Stimulated activated naive CD8-positive, alpha-beta T cell treated with anti-CD3 and anti-CD28 coated beads, Interleukin-15, Interleukin-2, amounts not matched to agents 100 ng/mL and 50 ng/mL, for 24 hours (primary cell): ENCODE results near the gene NOXA1.
A peak's percentile ranks its signal among the peaks of the same experiment; 100 is the strongest.

ENCODE experiments used
- H3K27ac Mint-ChIP-seq: one replicate; pipeline ENCODE4 v1.8.0; 2021; ENCODE audit warnings: mild to moderate bottlenecking, mixed read lengths
- H3K27me3 Mint-ChIP-seq: one replicate; pipeline ENCODE4 v1.8.0; 2021; ENCODE audit warnings: mixed read lengths
- H3K36me3 Mint-ChIP-seq: one replicate; pipeline ENCODE4 v1.8.0; 2021; ENCODE audit warnings: low read depth, mixed read lengths
- H3K4me1 Mint-ChIP-seq: one replicate; pipeline ENCODE4 v1.8.0; 2021; ENCODE audit warnings: low read depth, mixed read lengths
- H3K4me3 Mint-ChIP-seq: one replicate; pipeline ENCODE4 v1.8.0; 2021; ENCODE audit warnings: mild to moderate bottlenecking, mixed read lengths
- H3K9me3 Mint-ChIP-seq: one replicate; pipeline ENCODE4 v1.8.0; 2021; ENCODE audit warnings: mixed read lengths

The NOXA1 gene

GRCh38 chr9:137435381-137435891 lies 12.2 kb downstream of the NOXA1 start:
- Mint-ChIP-seq H3K4me3 (no peak overlapping the region), H3K9me3 (no peaks in the 10 kb centered on the region), H3K27me3 (no peaks in the 10 kb centered on the region), H3K36me3 (no peaks in the 10 kb centered on the region), H3K27ac (no peak overlapping the region), H3K4me1 (no peaks in the 10 kb centered on the region)

GRCh38 chr9:137435980-137436760 lies 13.0 kb downstream of the NOXA1 start:
- H3K27ac Mint-ChIP-seq, result no peak overlapping the region
- no peaks in the 10 kb centered on the region for H3K4me1 Mint-ChIP-seq
- H3K36me3 Mint-ChIP-seq, result no peaks in the 10 kb centered on the region
- no peaks in the 10 kb centered on the region for H3K9me3 Mint-ChIP-seq
- H3K27me3 Mint-ChIP-seq, result no peaks in the 10 kb centered on the region
- H3K4me3 Mint-ChIP-seq, result no peak overlapping the region

GRCh38 chr9:137436761-137437600 lies 13.8 kb downstream of the NOXA1 start:
- H3K4me3 Mint-ChIP-seq, result no peak overlapping the region
- peaks cover 2% of the 10 kb centered on the region for H3K4me1 Mint-ChIP-seq
- H3K36me3 Mint-ChIP-seq, result no peaks in the 10 kb centered on the region
- no peaks in the 10 kb centered on the region for H3K9me3 Mint-ChIP-seq
- peaks cover 3% of the 10 kb centered on the region for H3K27me3 Mint-ChIP-seq
- no peak overlapping the region for H3K27ac Mint-ChIP-seq

- H3K27me3 Mint-ChIP-seq, result peaks cover 11% of the 10 kb centered on the region
- H3K27ac Mint-ChIP-seq, result no peak overlapping the region
- no peaks in the 10 kb centered on the region for H3K9me3 Mint-ChIP-seq
- H3K36me3 Mint-ChIP-seq, result no peaks in the 10 kb centered on the region
- no peak overlapping the region for H3K4me3 Mint-ChIP-seq
- H3K4me1 Mint-ChIP-seq, result peaks cover 3% of the 10 kb centered on the region
Observed at GRCh38 chr9:137437691-137438590, 14.7 kb downstream of the NOXA1 start.

GRCh38 chr9:137438591-137439157 lies 15.5 kb downstream of the NOXA1 start:
- Mint-ChIP-seq H3K4me1 (peaks cover 3% of the 10 kb centered on the region), H3K27me3 (peaks cover 16% of the 10 kb centered on the region), H3K27ac (no peak overlapping the region), H3K36me3 (no peaks in the 10 kb centered on the region), H3K9me3 (no peaks in the 10 kb centered on the region), H3K4me3 (no peak overlapping the region)

GRCh38 chr9:137439158-137439714 lies 16.0 kb downstream of the NOXA1 start:
- Mint-ChIP-seq H3K36me3 (no peaks in the 10 kb centered on the region), H3K4me1 (peaks cover 3% of the 10 kb centered on the region), H3K27ac (no peak overlapping the region), H3K4me3 (no peak overlapping the region), H3K27me3 (peaks cover 17% of the 10 kb centered on the region), H3K9me3 (no peaks in the 10 kb centered on the region)

GRCh38 chr9:137441289-137441934 lies 18.2 kb downstream of the NOXA1 start, which contains the start of gene ENTPD8:
ENTPD8 (minus strand) TSS chr9:137441357; CDS start chr9:137438285, 3,072 bp downstream.
- Mint-ChIP-seq H3K27ac (no peak within 1 kb of the TSS), H3K4me3 (peak within 1 kb of the TSS; percentile 75), H3K27me3 (peaks cover 17% of the 10 kb centered on the region)

GRCh38 chr9:137441935-137442321 lies 18.7 kb downstream of the NOXA1 start:
- H3K4me3 Mint-ChIP-seq, result peak overlapping the region; percentile 75
- H3K9me3 Mint-ChIP-seq, result no peaks in the 10 kb centered on the region
- peaks cover 17% of the 10 kb centered on the region for H3K27me3 Mint-ChIP-seq
- no peaks in the 10 kb centered on the region for H3K36me3 Mint-ChIP-seq
- peaks cover 19% of the 10 kb centered on the region for H3K4me1 Mint-ChIP-seq
- H3K27ac Mint-ChIP-seq, result no peak overlapping the region

More at GRCh38 chr9:137441289-137441934, 18.2 kb downstream of the NOXA1 start, which contains the start of gene ENTPD8:
- Mint-ChIP-seq H3K36me3 (no peaks in the 10 kb centered on the region), H3K4me1 (peaks cover 19% of the 10 kb centered on the region), H3K9me3 (no peaks in the 10 kb centered on the region)

- Mint-ChIP-seq H3K36me3 (no peaks in the 10 kb centered on the region), H3K9me3 (no peaks in the 10 kb centered on the region), H3K27ac (no peak overlapping the region), H3K4me1 (peaks cover 22% of the 10 kb centered on the region), H3K4me3 (no peak overlapping the region), H3K27me3 (peaks cover 17% of the 10 kb centered on the region)
Observed at GRCh38 chr9:137444106-137444790, 21.1 kb downstream of the NOXA1 start.

GRCh38 chr9:137445275-137445807 lies 22.1 kb downstream of the NOXA1 start:
- no peak overlapping the region for H3K4me3 Mint-ChIP-seq
- peaks cover 25% of the 10 kb centered on the region for H3K4me1 Mint-ChIP-seq
- H3K27ac Mint-ChIP-seq, result peak overlapping the region; percentile 15
- peaks cover 17% of the 10 kb centered on the region for H3K27me3 Mint-ChIP-seq
- peaks cover 3% of the 10 kb centered on the region for H3K36me3 Mint-ChIP-seq
- H3K9me3 Mint-ChIP-seq, result no peaks in the 10 kb centered on the region

- no peak overlapping the region for H3K27ac Mint-ChIP-seq
- H3K36me3 Mint-ChIP-seq, result peaks cover 3% of the 10 kb centered on the region
- peaks cover 25% of the 10 kb centered on the region for H3K4me1 Mint-ChIP-seq
- no peak overlapping the region for H3K4me3 Mint-ChIP-seq
- peaks cover 17% of the 10 kb centered on the region for H3K27me3 Mint-ChIP-seq
- no peaks in the 10 kb centered on the region for H3K9me3 Mint-ChIP-seq
Observed at GRCh38 chr9:137445930-137446431, 22.8 kb downstream of the NOXA1 start.

- Mint-ChIP-seq H3K4me3 (no peak overlapping the region), H3K9me3 (no peaks in the 10 kb centered on the region), H3K4me1 (peaks cover 23% of the 10 kb centered on the region), H3K27ac (no peak overlapping the region), H3K36me3 (peaks cover 3% of the 10 kb centered on the region), H3K27me3 (peaks cover 14% of the 10 kb centered on the region)
Observed at GRCh38 chr9:137446851-137447471, 23.8 kb downstream of the NOXA1 start.
